ENCODE data around the gene PIK3CA.
"Not testable (repeated sequence)": the region's sequence is repeated elsewhere in the genome, so short reads cannot be mapped to it uniquely, and the experiment has no call there.

PIK3CA gene

DNA sequence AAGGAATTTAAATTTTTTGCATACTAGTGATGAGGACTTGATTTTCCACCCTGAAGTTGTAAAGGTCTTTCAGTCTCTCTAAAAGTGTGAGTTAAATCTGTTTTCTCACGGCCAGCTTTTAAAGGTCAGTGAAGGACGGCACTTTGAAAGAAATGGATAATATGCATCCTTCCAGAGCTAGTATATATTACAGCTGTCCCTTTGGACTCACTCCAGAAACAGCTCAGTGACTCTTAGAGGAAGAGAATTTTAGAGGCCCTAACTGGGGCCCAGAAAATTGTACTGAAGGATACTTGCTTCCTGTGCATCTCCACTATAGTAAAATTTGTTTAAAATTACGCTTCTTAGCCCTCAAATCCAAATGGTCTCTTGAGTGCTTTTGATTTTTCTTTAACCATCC is 41.6 kb downstream of the PIK3CA start:
- TF ChIP-seq, protein P1, sequence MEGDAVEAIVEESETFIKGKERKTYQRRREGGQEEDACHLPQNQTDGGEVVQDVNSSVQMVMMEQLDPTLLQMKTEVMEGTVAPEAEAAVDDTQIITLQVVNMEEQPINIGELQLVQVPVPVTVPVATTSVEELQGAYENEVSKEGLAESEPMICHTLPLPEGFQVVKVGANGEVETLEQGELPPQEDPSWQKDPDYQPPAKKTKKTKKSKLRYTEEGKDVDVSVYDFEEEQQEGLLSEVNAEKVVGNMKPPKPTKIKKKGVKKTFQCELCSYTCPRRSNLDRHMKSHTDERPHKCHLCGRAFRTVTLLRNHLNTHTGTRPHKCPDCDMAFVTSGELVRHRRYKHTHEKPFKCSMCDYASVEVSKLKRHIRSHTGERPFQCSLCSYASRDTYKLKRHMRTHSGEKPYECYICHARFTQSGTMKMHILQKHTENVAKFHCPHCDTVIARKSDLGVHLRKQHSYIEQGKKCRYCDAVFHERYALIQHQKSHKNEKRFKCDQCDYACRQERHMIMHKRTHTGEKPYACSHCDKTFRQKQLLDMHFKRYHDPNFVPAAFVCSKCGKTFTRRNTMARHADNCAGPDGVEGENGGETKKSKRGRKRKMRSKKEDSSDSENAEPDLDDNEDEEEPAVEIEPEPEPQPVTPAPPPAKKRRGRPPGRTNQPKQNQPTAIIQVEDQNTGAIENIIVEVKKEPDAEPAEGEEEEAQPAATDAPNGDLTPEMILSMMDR (IDR thresholded peaks at IDR 0.05; ENCODE audit: low read depth, low read length, missing control alignments) = no peak
- no peak overlapping the region for H3K4me3 ChIP-seq (replicated peaks; ENCODE audit: low read depth, low read length)
- no peak for DNase-seq (ENCODE audit: extremely low read depth, low read depth)

GRCh38 chr3:179190581-179190980 is 42.4 kb downstream of the PIK3CA start:
- DNase-seq (ENCODE audit: extremely low read depth, low read depth) = no peak
- no peak overlapping the region for H3K4me3 ChIP-seq (replicated peaks; ENCODE audit: low read depth, low read length)
- TF ChIP-seq, protein P1 (IDR thresholded peaks at IDR 0.05; ENCODE audit: low read depth, low read length, missing control alignments) = no peak

GRCh38 chr3:179192542-179192941 is 44.4 kb downstream of the PIK3CA start:
- TF ChIP-seq, protein P1 (IDR thresholded peaks at IDR 0.05; ENCODE audit: low read depth, low read length, missing control alignments) = no peak
- no peak for DNase-seq (ENCODE audit: extremely low read depth, low read depth)
- no peak overlapping the region for H3K4me3 ChIP-seq (replicated peaks; ENCODE audit: low read depth, low read length)

DNA sequence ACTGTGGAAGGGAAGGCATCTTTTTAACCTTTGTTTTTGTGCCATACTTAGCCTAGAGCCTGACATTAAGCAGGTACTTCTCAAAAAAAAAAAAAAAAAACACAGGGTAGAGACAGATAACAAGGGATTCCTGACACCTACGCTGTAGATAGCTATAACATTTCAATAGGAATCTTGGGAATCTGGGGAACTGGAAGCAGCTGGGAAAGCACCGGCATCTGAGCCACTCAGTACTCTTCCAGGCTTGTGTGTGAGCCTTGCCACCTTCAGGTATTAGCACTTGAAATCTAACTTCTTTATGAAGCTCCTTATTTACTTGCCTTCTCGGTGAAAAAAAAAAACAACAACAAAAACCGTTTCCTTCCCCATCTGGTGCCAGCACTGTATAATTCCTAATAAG is 46.8 kb downstream of the PIK3CA start:
- no peak for DNase-seq (ENCODE audit: extremely low read depth, low read depth)

DNA sequence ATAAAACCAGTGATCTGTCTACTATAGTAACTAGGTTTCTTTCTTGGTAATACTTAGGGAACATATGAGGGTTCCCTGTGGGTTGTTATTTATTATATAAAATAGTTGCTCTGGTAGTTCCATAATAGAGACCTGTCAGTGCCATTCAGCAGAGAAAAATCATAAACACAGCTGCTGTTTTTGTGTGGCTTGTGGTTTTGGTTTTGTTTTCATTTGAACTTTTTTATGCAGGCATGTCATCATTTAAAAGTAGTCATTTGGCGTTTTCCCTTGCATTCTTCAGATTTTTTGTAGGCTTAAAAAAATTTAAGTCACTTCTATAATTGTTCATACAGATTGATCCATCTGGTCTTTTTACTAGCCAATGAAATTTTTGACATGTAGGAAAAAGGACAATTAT is 47.9 kb downstream of the PIK3CA start:
- DNase-seq (ENCODE audit: extremely low read depth, low read depth) = no peak
- no peak overlapping the region for H3K4me3 ChIP-seq (replicated peaks; ENCODE audit: low read depth, low read length)
- TF ChIP-seq, protein P1 (IDR thresholded peaks at IDR 0.05; ENCODE audit: low read depth, low read length, missing control alignments) = no peak

More for the DNA sequence above, 46.8 kb downstream of the PIK3CA start:
- TF ChIP-seq, protein P1 (IDR thresholded peaks at IDR 0.05; ENCODE audit: low read depth, low read length, missing control alignments) = no peak
- no peak overlapping the region for H3K4me3 ChIP-seq (replicated peaks; ENCODE audit: low read depth, low read length)

DNA sequence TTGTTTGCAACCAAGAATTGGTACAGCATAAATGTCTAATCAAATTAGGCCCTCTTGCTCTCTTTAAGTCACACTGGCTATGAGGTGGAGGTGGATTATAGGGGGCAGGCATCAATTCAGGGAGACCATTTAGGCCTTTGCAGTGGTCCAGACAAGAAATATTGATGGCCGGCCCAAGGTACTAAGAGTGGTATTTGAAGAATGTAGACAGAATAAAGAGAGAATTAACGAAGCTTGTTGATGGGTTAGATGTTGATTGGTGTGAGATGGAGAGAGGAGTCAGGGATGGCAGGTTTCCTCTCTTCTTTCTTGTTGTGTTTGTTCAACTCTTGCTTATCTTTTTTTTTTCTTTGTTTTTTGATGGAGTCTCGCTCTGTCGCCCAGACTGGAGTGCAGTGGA is 48.5 kb downstream of the PIK3CA start:
- no peak for DNase-seq (ENCODE audit: extremely low read depth, low read depth)
- TF ChIP-seq, protein P1 (IDR thresholded peaks at IDR 0.05; ENCODE audit: low read depth, low read length, missing control alignments) = no peak
- no peak overlapping the region for H3K4me3 ChIP-seq (replicated peaks; ENCODE audit: low read depth, low read length)

DNA sequence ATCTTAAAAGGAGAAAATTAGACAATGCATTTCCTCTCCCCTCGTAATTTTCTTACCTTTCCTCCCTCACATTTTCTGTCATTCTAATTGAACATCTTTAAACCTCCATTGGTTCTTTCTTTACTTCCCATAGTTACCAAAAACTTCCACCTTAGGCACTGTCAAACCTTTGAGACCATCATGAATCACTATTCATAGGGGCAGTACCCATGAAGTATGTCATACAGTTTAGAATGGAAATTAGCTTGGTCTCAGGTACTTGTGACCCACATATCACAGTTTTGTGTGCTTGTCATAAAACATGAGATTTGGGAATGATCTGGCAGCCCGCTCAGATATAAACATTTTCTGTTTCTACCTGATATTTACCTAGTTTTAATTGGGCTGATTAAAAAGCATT is 52.6 kb downstream of the PIK3CA start:
- TF ChIP-seq, protein P1 (IDR thresholded peaks at IDR 0.05; ENCODE audit: low read depth, low read length, missing control alignments) = no peak
- DNase-seq (ENCODE audit: extremely low read depth, low read depth) = no peak
- H3K4me3 ChIP-seq (replicated peaks; ENCODE audit: low read depth, low read length) = no peak overlapping the region

DNA sequence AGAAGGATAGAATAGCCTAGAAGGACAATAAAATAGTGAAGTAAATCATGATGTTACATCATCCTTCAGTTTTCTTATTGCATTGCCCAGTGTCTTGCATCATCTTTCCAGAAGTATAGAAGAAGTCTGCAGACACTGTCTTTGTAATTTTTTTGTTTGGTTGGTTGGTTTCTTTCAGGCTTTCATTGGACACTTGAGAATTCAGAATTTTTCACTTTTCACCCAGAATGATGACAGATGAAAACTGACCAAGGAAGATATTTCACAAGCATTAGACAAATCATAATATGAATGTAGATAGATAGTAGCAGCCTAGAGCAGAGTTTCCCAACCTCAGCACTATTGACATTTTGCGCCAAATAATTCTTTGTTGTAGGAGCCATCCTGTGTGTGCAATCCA is 67.4 kb downstream of the PIK3CA start:
- DNase-seq (ENCODE audit: extremely low read depth, low read depth) = not testable (repeated sequence)

DNA sequence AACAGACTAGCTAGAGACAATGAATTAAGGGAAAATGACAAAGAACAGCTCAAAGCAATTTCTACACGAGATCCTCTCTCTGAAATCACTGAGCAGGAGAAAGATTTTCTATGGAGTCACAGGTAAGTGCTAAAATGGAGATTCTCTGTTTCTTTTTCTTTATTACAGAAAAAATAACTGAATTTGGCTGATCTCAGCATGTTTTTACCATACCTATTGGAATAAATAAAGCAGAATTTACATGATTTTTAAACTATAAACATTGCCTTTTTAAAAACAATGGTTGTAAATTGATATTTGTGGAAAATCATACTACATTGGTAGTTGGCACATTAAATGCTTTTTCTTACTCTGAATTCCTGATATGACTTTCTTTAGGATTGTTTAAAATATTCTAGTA is 70.1 kb downstream of the PIK3CA start:
- H3K4me3 ChIP-seq (replicated peaks; ENCODE audit: low read depth, low read length); DNase-seq (ENCODE audit: extremely low read depth, low read depth): not testable (repeated sequence)

More for the DNA sequence above, 67.4 kb downstream of the PIK3CA start:
- not testable (repeated sequence) for H3K4me3 ChIP-seq (replicated peaks; ENCODE audit: low read depth, low read length)

Data from HFF-Myc (cell line).